ENCODE data around the gene TRHDE. TPM values are rescaled to one million over a fixed set of nuclear protein-coding genes. Genes with fewer than 3 reads are reported as not detected.
A peak's percentile ranks its signal among the peaks of the same experiment; 100 is the strongest.

The TRHDE gene
- total and polyA plus RNA-seq, 2 donors from 2014 or later: 1.6 to 18.6 TPM

DNA sequence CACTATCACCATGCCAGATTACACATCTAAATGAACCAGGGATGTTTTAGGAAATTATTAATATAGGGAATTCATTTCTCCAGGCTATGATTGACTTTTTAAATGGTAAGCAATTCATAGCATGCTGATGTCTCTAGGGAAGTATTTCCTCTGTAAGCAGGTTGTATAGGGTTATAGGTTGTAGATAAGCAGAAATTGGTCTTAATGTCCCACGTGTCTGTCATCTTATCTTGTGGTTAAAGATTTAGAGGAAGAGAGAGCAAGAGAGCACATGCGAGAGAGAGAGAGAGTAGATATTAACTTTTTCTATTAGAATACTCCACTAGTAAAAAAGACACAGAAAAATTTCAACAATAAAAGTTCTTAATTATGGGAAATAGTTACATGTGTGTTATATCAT, 32.6 kb downstream of the TRHDE start:
- Histone ChIP-seq H3K36me3 (ENCODE audit: control insufficient read depth in 2 of 3, insufficient read depth in 3 of 3, low read length in 3 of 3) (no peaks in the 10 kb centered on the region), H3K4me1 (ENCODE audit: control insufficient read depth in 2 of 3, insufficient read depth in 2 of 3, low read depth in 1 of 3, low read length in 3 of 3) (no peaks in the 10 kb centered on the region), H3K9me3 (ENCODE audit: control insufficient read depth in 2 of 3, insufficient read depth in 1 of 3, low read length in 3 of 3) (no peaks in the 10 kb centered on the region), H3K4me3 (ENCODE audit: low read length in 3 of 3) (no peak overlapping the region), H3K27ac (ENCODE audit: low read depth in 2 of 2, low read length in 2 of 2) (no peak overlapping the region), H3K27me3 (ENCODE audit: control insufficient read depth, insufficient read depth, low read length) (no peaks in the 10 kb centered on the region), H3K9ac (ENCODE audit: low read length in 3 of 3) (no peak overlapping the region)
- no peak for TF ChIP-seq CTCF (IDR thresholded peaks at IDR 0.05; ENCODE audit: borderline replicate concordance, extremely low read depth, insufficient read depth)
- DNase-seq: no peak
- intact Hi-C loops (cut with DNase I): no loop called here
- FAIRE-seq: no peak

- DNase-seq: no peak
- TF ChIP-seq CTCF (IDR thresholded peaks at IDR 0.05; ENCODE audit: borderline replicate concordance, extremely low read depth, insufficient read depth): no peak
- Histone ChIP-seq H3K9me3 (ENCODE audit: control insufficient read depth in 2 of 3, insufficient read depth in 1 of 3, low read length in 3 of 3) (no peaks in the 10 kb centered on the region), H3K27ac (ENCODE audit: low read depth in 2 of 2, low read length in 2 of 2) (no peak overlapping the region), H3K4me3 (ENCODE audit: low read length in 3 of 3) (no peak overlapping the region), H3K36me3 (ENCODE audit: control insufficient read depth in 2 of 3, insufficient read depth in 3 of 3, low read length in 3 of 3) (no peaks in the 10 kb centered on the region), H3K27me3 (ENCODE audit: control insufficient read depth, insufficient read depth, low read length) (no peaks in the 10 kb centered on the region), H3K9ac (ENCODE audit: low read length in 3 of 3) (no peak overlapping the region), H3K4me1 (ENCODE audit: control insufficient read depth in 2 of 3, insufficient read depth in 2 of 3, low read depth in 1 of 3, low read length in 3 of 3) (no peaks in the 10 kb centered on the region)
- FAIRE-seq: no peak
- intact Hi-C loops (cut with DNase I): no loop called here
Measured at GRCh38 chr12:72307229-72307628, 35.1 kb downstream of the TRHDE start.

DNA sequence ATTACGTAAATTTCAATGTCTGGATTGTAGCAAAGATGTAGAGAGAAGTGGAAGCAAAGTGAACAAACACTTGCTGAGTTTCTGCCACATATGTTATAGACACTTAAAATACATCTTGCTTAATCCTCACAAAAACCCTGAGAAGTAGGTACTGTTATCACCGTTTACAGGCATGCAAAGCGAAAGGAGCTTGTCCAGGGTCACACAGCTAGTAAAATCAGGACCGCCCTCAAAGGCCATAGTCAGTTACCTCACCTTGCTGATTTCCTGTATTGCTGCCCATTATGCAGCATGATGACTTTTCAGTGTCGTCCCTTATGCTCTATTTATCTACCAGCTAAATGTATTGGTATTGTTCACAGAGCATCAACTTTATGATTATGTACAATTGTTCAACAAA, 39.8 kb downstream of the TRHDE start:
- Histone ChIP-seq H3K27ac (ENCODE audit: low read depth in 2 of 2, low read length in 2 of 2) (no peak overlapping the region), H3K4me3 (ENCODE audit: low read length in 3 of 3) (no peak overlapping the region), H3K4me1 (ENCODE audit: control insufficient read depth in 2 of 3, insufficient read depth in 2 of 3, low read depth in 1 of 3, low read length in 3 of 3) (no peaks in the 10 kb centered on the region), H3K36me3 (ENCODE audit: control insufficient read depth in 2 of 3, insufficient read depth in 3 of 3, low read length in 3 of 3) (no peaks in the 10 kb centered on the region), H3K9me3 (ENCODE audit: control insufficient read depth in 2 of 3, insufficient read depth in 1 of 3, low read length in 3 of 3) (no peaks in the 10 kb centered on the region), H3K9ac (ENCODE audit: low read length in 3 of 3) (no peak overlapping the region), H3K27me3 (ENCODE audit: control insufficient read depth, insufficient read depth, low read length) (no peaks in the 10 kb centered on the region)
- intact Hi-C loops (cut with DNase I): no loop called here
- FAIRE-seq: no peak
- no peak for DNase-seq
- TF ChIP-seq CTCF (IDR thresholded peaks at IDR 0.05; ENCODE audit: borderline replicate concordance, extremely low read depth, insufficient read depth): no peak

- intact Hi-C loops (cut with DNase I): no loop called here
- no peaks in the 10 kb centered on the region for H3K27me3 ChIP-seq (ENCODE audit: control insufficient read depth, insufficient read depth, low read length)
- H3K9me3 ChIP-seq (ENCODE audit: control insufficient read depth in 2 of 3, insufficient read depth in 1 of 3, low read length in 3 of 3): no peaks in the 10 kb centered on the region
- H3K4me1 ChIP-seq (ENCODE audit: control insufficient read depth in 2 of 3, insufficient read depth in 2 of 3, low read depth in 1 of 3, low read length in 3 of 3): no peaks in the 10 kb centered on the region
- H3K27ac ChIP-seq (ENCODE audit: low read depth in 2 of 2, low read length in 2 of 2): no peak overlapping the region
- FAIRE-seq (no peak), DNase-seq (peak in 3 of 5 donors; percentile 27 to 56 (median 51))
- H3K4me3 ChIP-seq (ENCODE audit: low read length in 3 of 3): no peak overlapping the region
- H3K9ac ChIP-seq (ENCODE audit: low read length in 3 of 3): no peak overlapping the region
- TF ChIP-seq CTCF (IDR thresholded peaks at IDR 0.05; ENCODE audit: borderline replicate concordance, extremely low read depth, insufficient read depth): no peak
- no peaks in the 10 kb centered on the region for H3K36me3 ChIP-seq (ENCODE audit: control insufficient read depth in 2 of 3, insufficient read depth in 3 of 3, low read length in 3 of 3)
Measured at GRCh38 chr12:72313806-72314205, 41.6 kb downstream of the TRHDE start.
